Colonic mucosa (tissue), 4 donors: ENCODE measurements around the gene PRKCB. TPM values are rescaled to one million over a fixed set of nuclear protein-coding genes. Genes with fewer than 3 reads are reported as not detected.

ENCODE experiments used
- DNase-seq: peaks from one replicate; pipeline ENCODE4 v3.0.0-alpha.2; 2020
- H3K27ac ChIP-seq: fragments of 200-600 bp; one replicate; pipeline ENCODE4 v1.8.0; 2021
- H3K27me3 ChIP-seq: fragments of 200-600 bp; one replicate; pipeline ENCODE4 v1.8.0; 2021
- H3K36me3 ChIP-seq: fragments of 200-600 bp; one replicate; pipeline ENCODE4 v1.8.0; 2021
- H3K4me1 ChIP-seq: fragments of 200-600 bp; one replicate; pipeline ENCODE4 v1.8.0; 2021; ENCODE audit warnings: mild to moderate bottlenecking
- H3K4me3 ChIP-seq: fragments of 200-600 bp; one replicate; pipeline ENCODE4 v1.8.0; 2021
- H3K9ac ChIP-seq, 2 donors: one replicate each; pipeline ENCODE4 v1.7.0; 2013; ENCODE audit warnings: control low read depth in 2 of 2, low read depth in 2 of 2, low read length in 2 of 2
- H3K9me3 ChIP-seq: fragments of 200-600 bp; one replicate; pipeline ENCODE4 v1.8.0; 2021
- CTCF ChIP-seq: fragments of 200-600 bp; IDR thresholded peaks from one replicate; pipeline ENCODE4 v1.8.0; 2022; ENCODE audit warnings: antibody characterized with exemption, mild to moderate bottlenecking
- intact Hi-C: fragments of 100-400 bp; cut with DNase I; formaldehyde crosslinking; loops from one replicate; pipeline ENCODE4 v1.14.1; 2022
- total RNA-seq, 2 donors: library from RNA; stranded (reverse); fragmentation: NEBNext Ultra II Directional in 1 of 2; extraction: Animal tissue kit (Norgen Biotek cat#: 25700) in 1 of 2; gene quantifications; one replicate each; pipeline ENCODE4 v1.2.1, GENCODE V29; 2021
- donor health status: healthy.
- donor health status: DM: no; HTN: no; CAD: no.
- donor health status: DM: no; HTN: no; CAD: no.

The PRKCB gene
- total RNA-seq, 2 donors from 2014 or later: 2.5 to 10.7 TPM

GRCh38 chr16:23893986-23894385, 58.2 kb downstream of the PRKCB start:
- no peak for TF ChIP-seq CTCF

DNA sequence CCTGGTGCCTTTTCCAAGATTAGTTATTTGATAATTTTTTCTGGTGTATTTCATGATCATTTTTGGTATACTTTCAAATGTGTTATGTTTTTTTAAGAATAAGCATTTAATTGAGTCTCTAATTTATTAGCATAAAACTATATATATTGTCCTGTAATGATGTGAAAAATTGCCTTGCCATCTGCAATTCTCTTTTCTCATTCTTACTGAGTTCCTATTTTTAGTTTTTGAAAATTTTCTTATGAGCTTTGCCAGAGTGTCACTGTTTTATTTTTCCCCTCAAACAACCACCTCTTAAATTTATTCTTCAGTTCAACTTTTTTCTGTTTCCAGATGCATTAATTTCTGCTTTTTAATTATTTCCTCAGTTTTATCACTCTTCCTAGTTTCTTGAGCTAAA, 59.3 kb downstream of the PRKCB start:
- Histone ChIP-seq H3K27ac (no peak overlapping the region), H3K36me3 (no peaks in the 10 kb centered on the region), H3K4me1 (no peaks in the 10 kb centered on the region), H3K9ac (no peak overlapping the region), H3K9me3 (no peaks in the 10 kb centered on the region), H3K27me3 (no peaks in the 10 kb centered on the region), H3K4me3 (no peak overlapping the region)
- no peak for TF ChIP-seq CTCF
- no peak for DNase-seq
- intact Hi-C loops: no loop called here

More at GRCh38 chr16:23893986-23894385, 58.2 kb downstream of the PRKCB start:
- Histone ChIP-seq H3K9ac (no peak overlapping the region), H3K4me3 (no peak overlapping the region), H3K9me3 (no peaks in the 10 kb centered on the region), H3K36me3 (no peaks in the 10 kb centered on the region), H3K27ac (no peak overlapping the region), H3K27me3 (no peaks in the 10 kb centered on the region), H3K4me1 (no peaks in the 10 kb centered on the region)
- intact Hi-C loops: no loop called here
- no peak for DNase-seq

DNA sequence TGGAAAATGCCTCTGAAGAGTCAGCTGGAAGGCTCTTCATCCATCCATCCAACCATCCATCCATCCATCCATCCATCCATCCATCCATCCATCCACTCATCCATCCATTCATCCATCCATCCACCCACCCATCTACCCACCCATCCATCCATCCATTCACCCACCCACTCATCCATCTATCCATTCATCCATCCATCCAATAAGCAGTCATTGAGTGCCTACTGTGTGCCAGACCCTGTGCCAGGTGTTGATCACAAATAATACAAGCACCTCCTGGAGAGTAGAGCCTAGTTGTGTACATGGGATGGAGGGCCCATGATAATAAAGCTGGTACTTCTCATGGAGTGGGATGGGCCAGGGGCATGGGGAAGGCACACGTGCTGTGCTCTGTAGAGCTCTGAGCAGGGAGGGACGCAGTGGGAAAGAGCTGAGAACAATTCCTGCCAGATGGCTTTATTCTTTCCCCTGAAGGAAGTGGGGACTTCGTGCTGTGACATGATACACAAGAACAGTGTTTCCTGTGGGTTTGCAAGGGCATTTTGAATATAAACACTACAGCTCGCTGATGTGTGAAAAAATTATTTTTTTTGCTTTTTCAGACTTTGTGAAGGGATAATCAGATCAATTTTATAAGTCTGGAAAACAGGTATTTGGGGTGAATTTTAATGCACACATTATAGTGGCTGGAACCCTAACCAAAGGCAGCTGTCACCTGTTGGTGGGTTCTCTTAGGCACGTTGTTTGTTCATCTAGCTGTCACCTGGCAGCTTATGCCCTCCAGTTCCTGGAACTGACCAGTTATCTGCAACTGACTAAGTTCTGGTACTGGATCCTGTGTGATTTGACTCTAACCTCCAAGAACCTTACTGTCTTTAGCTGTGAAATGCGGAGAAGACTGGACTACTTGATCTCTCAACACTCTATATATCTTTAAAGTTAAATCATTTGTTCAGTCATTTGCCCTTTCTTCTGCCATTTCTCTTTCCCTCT, 61.3 kb downstream of the PRKCB start:
- TF ChIP-seq CTCF: no peak
- intact Hi-C loops: no loop called here
- H3K4me1 ChIP-seq: no peaks in the 10 kb centered on the region
- no peak for DNase-seq
- no peak overlapping the region for H3K27ac ChIP-seq
- no peak overlapping the region for H3K9ac ChIP-seq
- no peaks in the 10 kb centered on the region for H3K9me3 ChIP-seq
- H3K36me3 ChIP-seq: no peaks in the 10 kb centered on the region
- H3K27me3 ChIP-seq: no peaks in the 10 kb centered on the region
- H3K4me3 ChIP-seq: no peak overlapping the region

- Histone ChIP-seq H3K36me3 (no peaks in the 10 kb centered on the region), H3K4me3 (no peak overlapping the region), H3K27ac (no peak overlapping the region), H3K27me3 (no peaks in the 10 kb centered on the region), H3K4me1 (no peaks in the 10 kb centered on the region), H3K9ac (no peak overlapping the region), H3K9me3 (no peaks in the 10 kb centered on the region)
- no peak for DNase-seq
- TF ChIP-seq CTCF: no peak
- intact Hi-C loops: no loop called here
Measured at GRCh38 chr16:23898682-23899430, 63.1 kb downstream of the PRKCB start.

DNA sequence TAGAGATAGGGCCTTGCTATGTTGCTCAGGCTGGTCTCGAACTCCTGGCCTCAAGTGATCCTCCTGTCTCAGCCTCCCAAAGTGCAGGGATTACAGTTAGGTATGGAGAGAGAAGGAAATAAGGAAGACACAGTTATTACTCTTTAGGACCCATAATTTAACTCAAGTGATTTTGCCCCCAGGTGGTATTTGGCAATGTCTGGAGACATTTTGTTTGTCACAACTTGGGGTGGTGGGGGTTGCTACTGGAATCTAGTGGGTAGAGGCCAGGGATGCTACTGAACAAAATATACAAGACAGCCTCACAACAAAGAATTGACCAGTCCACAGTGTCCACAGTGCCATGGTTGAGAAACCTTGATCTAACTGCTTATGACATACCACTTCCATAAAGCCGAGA, 64.1 kb downstream of the PRKCB start:
- no peak overlapping the region for H3K9ac ChIP-seq
- no peaks in the 10 kb centered on the region for H3K4me1 ChIP-seq
- H3K27me3 ChIP-seq: no peaks in the 10 kb centered on the region
- H3K4me3 ChIP-seq: no peak overlapping the region
- no peak overlapping the region for H3K27ac ChIP-seq
- H3K9me3 ChIP-seq: no peaks in the 10 kb centered on the region
- intact Hi-C loops: loop anchor here (10.0 kb wide), 1 partner anchor 85 kb away; no protein-coding TSS in a partner anchor
- no peaks in the 10 kb centered on the region for H3K36me3 ChIP-seq
- no peak for DNase-seq
- no peak for TF ChIP-seq CTCF
